ENCODE measurements around the gene KRTAP5-11.
"Not testable (repeated sequence)": the region's sequence is repeated elsewhere in the genome, so short reads cannot be mapped to it uniquely, and the experiment has no call there.

Gene KRTAP5-11, protein sequence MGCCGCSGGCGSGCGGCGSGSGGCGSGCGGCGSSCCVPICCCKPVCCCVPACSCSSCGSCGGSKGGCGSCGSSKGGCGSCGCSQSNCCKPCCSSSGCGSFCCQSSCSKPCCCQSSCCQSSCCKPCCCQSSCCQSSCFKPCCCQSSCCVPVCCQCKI

DNA sequence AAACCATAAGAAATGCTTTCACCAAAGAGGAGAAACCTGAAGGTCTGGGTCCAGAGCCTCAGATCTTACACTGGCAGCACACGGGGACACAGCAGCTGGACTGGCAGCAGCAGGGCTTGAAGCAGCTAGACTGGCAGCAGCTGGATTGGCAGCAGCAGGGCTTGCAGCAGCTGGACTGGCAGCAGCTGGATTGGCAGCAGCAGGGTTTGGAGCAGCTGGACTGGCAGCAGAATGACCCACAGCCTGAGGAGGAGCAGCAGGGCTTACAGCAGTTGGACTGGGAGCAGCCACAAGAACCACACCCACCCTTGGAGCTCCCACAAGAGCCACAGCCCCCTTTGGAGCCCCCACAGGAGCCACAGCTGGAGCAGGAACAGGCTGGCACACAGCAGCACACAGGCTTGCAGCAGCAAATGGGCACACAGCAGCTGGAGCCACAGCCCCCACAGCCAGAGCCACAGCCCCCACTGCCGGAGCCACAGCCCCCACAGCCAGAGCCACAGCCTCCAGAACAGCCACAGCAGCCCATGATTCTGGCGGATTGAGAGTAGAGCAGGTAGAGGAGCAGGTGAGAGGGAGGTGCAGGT, at the start of gene KRTAP5-11:
Gene KRTAP5-11, minus strand, starts transcription at position 567 of the 587 bp plus-strand sequence. Its CDS starts 38 bp downstream, at position 529.
- DNase-seq, result no peak

DNA sequence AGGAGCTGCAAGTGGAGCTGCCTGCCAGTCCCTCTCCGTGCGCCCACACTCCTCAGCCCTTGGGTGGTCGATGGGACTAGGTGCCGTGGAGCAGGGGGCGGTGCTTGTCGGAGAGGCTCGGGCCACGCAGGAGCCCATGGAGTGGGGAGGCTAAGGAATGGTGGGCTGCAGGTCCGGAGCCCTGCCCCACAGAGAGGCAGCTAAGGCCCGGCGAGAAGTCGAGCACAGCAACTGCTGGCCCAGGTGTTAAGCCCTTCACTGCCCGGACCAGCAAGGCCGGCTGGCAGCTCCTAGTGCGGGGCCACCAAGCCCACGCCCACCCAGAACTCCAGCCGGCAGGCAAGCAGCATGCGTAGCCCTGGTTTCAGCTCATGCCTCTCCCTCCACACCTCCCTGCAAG, 48.9 kb upstream of the KRTAP5-11 start:
- not testable (repeated sequence) for DNase-seq

DNA sequence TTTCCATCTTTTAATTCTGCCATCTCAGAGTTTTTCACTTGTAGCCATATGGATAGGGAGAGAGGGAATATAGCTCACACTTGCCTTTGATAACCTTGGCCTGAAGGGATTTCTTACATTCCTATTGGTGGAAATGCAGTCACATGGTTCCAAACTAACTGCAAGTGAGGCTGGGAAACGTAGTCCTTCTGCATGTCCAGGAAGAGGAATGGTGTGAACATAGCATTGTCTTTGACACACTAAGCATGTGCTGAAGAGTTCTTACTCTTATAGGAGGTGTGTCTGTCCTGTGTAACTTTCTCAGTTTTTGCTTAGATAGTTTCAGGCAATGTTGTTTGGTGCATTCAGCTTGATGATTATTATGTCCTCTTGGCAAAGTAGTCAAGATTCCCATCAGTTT, 47.4 kb upstream of the KRTAP5-11 start:
- not testable (repeated sequence) for DNase-seq

DNA sequence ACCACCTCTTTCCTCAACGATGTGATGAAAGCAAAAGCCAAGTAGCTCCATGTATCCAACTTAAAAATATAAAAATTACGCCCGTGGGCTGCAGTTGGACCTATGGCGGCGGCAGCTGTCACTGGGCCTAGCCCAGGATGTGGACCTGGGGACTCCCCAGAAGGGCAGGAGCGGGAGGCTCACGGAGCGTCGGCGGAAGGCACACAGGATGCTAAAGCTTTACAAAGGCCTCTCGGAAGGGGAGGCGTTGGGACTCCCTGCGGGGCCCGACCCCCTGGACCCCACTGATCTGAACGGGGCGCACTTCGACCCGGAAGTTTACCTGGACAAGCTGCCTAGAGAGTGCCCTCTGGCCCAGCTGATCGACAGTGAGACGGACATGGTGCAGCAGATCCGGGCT, 46.3 kb upstream of the KRTAP5-11 start:
- DNase-seq, result not testable (repeated sequence)

DNA sequence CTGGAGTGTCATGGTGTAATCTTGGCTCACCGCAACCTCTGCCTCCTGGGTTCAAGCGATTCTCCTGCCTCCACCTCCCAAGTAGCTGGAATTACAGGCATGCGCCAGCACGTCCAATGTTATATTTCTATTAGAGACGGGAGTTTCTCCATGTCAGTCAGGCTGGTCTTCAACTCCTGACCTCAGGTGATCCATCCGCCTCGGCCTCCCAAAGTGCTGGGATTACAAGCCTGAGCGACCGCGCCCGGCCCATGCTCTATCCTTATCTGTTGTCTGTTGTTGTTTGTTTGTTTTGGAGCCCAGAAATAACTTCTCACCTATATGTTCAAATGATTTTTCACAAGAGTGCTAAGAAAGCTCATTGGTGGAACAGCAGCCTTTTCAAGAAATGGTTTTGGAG, 40.6 kb upstream of the KRTAP5-11 start:
- not testable (repeated sequence) for DNase-seq

DNA sequence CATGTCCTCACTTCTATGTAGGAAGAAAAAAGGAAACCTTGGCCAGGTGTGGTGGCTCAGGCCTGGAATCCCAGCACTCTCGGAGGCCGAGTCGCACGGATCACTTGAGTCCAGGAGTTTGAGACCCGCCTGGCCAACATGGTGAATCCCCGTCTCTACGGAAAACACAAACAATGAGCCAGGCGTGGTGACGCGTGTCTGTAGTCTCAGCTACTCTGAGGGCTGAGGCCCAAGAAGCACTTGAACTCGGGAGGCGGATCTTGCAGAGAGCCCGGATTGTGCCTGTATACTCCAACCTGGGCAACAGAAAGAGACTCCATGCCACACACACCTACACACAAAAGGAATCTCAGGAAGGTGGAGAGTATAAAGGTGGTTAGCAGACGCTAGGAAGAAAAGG, 39.9 kb upstream of the KRTAP5-11 start:
- DNase-seq, result not testable (repeated sequence)

DNA sequence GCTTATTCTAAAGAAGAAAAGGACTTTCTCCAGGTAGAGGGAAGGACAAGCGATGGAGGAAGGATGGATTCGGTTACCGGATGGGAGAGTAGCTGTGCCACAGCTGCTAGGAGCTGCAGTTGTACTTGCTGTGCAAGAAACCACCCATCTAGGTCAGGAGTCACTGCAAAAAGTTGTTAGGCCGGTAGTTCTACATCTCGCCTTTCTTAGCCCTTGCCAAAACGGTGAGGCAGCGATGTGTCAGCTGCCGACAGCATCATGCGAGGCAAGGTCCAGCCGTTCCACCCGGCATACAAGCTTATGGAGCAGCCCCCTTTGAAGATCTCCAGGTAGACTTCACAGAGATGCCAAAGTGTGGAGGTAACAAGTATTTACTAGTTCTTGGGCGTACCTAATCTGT, 32.3 kb upstream of the KRTAP5-11 start:
- not testable (repeated sequence) for DNase-seq

DNA sequence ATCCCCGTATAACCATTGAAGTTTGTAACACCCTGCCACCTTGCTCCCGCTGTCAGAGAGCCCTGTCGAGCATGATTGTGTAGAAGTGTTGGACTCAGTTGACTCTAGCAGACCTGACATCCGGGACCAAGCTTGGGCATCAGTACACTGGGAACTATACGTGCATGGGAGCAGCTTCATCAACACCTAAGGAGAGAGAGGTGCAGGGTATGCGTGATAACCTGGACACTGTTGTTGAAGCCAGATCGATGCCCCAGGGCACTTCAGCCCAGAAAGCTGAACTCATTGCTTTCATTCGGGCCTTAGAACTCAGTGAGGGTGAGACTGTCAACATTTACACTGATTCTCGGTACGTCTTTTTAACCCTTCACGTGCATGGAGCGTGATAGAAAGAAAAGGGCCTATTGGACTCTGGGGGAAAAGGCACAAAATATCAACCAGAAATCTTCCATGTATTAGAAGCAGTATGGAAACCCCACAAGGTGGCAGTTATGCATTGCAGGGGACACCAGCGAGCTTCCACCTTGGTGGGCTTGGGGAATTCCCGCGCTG, 31.8 kb upstream of the KRTAP5-11 start:
- not testable (repeated sequence) for DNase-seq

DNA sequence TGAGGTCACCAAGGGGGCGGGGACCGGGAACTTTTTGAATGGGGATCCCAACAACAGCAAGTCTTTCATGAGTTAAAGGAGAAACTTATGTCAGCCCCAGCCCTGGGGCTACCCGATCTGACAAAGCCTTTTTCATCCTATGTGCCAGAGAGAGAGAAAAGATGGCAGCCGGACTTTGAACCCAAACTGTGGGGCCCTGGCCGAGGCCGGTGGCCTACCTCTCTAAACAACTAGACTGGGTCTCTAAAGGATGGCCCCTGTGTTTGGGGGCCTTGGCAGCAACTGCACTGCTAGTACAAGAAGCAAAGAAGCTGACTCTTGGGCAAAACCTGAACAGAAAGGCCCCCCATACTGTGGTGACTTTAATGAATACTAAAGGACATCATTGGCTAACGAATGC, 31.3 kb upstream of the KRTAP5-11 start:
- DNase-seq, result not testable (repeated sequence)

DNA sequence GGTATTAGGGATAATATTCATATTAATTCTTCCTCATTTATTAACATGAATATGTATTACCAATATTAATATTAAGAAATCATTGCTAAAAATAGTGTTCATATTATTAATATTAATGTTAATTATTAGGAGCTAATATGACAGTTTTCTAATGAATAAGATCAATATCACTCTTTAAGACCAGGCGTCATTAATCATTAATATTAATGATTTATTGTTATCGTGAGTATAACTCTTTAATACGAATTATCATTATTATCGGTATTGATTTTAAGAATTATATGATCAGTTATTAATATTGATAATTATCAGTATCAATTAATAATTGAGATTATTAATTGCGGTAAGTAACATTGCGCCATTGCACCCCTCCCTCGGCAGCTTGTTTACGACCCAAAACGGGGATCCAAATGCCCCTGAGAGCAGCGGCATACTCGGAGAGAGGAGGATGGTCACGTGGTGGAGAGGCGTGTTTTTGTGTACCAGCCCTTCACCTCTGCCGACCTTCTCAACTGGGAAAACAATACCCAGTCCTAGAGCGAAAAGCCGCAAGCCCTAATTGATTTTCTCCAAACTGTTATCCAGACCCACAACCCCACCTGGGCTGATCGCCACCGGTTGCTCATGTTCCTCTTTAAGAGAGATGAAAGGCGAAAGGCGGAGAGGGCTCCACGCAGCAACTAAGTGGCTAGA, 28.7 kb upstream of the KRTAP5-11 start:
- DNase-seq, result not testable (repeated sequence)

DNA sequence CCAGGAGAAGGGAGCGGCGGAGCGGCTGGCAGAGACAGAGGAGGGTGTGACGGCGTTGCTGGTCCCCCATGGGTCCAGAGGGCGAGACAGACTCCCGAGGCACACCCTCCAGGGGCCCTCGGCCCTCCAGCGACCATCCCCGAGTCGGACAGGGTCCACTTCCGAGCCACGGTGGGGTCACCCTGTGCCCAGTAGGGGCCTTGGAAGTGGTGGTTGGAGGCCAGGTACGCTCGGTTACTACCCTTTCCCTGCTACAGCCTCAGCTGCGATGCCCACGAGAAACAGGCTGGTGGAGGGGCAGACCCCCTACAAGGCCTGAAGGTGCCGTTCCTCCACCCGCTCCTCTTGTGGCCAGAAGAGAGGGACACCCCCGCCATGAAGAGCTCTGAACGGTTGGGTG, 25.6 kb upstream of the KRTAP5-11 start:
- not testable (repeated sequence) for DNase-seq

DNA sequence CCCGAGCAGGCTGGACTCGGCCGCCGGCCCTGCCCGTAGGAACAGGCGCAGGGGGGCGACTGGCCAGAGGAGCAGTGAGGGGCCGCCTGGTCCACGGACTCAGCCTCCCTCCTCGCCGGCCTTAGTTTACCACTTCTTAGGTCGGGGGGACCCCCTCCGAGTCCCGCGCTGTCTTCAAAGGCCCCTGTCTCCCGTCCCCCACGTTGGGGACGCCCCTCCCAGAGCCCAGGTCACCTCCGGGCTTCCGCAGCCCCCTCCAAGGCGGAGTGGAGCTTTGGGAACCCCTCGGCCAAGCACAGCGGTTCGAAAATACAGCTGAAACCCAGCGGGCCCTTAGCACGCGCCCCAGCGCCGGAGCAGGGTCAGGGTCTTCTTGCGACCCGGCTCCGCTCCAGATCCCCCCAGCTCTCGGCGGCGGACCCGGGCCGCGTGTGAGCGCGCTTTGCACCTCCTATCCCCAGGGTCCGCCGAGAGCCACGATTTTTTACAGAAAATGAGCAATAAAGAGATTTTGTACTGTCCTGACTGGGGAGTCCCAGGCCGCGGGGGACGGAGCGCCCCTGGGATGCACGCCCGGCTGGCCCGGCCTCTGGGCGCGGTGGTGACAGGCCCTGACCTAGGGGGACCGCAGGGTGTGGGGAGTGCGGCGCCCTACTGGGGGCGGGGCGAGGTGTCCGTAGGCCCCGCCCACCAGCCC, 25.0 kb upstream of the KRTAP5-11 start:
- not testable (repeated sequence) for DNase-seq

DNA sequence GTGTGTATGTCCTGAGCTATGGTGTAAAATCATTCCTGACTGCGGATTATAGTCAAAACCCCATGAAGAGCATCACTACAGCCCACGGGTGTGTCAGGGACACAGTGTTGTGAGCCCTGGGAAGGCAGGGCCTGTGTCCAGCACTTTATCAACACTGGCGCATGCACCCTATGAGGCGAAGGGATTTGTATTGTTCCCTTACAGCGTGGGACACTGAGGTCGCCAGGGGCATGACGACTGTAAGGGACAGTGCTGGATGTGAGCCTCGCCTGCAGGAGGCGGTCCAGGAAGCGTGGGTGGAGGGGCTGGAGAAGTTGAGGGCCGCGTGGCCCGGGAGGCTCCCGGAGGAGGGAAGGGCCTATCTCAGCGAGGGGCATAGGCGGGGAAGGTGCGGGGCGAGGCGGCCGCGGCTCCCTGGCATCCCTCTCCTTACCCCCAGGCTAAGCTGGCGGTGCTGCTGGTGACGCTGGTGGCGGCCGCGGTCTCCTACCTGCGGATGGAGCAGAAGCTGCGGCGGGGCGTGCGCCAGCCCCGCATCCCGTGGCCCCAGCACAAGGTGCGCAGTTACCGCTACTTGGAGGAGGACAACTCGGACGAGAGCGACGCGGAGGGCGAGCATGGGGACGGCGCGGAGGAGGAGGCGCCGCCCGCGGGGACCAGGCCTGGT, 24.3 kb upstream of the KRTAP5-11 start:
- not testable (repeated sequence) for DNase-seq

DNA sequence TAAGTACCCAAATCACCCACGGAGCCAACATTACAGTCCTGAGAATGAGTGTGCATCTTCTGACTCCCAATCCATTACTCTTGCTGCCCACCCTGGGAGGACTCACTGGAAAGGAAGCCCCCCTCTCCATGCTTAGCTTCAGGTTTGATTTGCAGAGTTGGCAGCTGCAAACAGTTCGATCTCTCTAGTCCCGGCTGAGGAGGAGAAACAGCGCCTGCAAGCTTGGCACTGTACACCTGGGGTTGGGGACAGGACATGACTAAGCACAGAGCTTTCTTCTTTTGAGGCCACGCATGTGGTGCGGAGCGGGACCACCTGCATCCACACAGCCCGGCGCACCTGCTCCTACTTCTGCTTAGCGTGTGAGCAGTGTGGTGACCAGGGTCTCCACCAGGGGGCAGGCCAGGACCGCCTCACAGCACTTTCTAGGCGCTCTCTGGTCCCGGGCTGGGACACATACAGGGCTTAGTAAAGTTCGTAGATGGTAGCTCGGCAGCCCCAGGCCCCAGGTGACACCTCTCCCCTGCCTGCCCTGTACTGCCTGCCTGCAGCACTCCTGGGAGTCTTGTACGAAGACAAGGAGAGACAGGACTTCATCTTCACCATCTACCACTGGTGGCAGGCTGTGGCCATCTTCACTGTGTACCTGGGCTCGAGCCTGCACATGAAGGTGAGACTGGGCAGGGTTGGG, 22.3 kb upstream of the KRTAP5-11 start:
- not testable (repeated sequence) for DNase-seq

DNA sequence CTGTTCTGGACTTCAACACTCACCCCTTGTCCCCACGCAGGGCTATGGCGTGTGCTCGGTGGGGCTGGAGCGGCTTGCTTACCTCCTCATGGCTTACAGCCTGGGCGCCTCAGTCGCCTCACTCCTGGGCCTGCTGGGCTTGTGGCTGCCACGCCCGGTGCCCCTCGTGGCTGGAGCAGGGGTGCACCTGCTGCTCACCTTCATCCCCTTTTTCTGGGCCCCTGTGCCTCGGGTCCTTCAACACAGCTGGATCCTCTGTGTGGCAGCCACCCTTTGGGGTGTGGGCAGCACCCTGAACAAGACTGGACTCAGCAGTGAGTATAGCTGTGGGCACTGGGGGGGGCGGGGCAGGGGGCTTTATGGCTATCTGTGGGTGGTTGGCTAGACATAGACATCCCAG, 20.5 kb upstream of the KRTAP5-11 start:
- not testable (repeated sequence) for DNase-seq

DNA sequence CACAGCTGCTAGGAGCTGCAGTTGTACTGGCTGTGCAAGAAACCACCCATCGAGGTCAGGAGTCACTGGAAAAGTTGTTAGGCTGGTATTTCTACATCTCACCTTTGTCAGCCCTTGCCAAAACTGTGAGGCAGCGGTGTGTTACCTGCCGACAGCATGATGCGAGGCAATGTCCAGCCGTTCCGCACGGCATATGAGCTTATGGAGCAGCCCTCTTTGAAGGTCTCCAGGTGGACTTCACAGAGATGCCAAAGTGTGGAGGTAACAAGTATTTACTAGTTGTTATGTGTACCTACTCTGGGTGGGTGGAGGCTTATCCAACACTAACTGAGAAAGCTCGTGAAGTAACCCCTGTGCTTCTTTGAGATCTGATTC, 6.9 kb upstream of the KRTAP5-11 start:
- not testable (repeated sequence) for DNase-seq

DNA sequence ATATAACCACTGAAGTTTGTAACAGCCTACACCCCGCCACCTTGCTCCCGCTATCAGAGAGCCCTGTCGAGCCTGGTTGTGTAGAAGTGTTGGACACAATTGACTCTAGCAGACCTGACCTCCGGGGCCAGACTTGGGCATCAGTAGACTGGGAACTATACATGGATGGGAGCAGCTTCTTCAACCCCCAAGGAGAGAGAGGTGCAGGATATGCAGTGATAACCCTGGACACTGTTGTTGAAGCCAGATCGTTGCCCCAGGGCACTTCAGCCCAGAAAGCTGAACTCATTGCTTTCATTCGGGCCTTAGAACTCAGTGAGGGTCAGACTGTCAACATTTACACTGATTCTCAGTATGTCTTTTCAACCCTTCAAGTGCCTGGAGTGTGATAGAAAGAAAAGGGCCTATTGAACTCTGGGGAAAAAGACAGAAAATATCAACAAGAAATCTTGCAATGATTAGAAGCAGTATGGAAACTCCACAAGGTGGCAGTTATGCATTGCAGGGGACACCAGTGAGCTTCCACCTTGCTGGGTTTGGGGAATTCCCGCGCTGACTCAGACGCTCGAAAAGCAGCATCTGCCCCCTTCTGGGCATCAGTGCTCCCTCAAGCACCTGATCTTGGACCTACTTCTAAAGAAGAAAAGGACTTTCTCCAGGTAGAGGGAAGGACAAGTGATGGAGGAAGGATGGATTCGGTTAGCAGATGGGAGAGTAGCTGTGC, 6.3 kb upstream of the KRTAP5-11 start:
- not testable (repeated sequence) for DNase-seq

DNA sequence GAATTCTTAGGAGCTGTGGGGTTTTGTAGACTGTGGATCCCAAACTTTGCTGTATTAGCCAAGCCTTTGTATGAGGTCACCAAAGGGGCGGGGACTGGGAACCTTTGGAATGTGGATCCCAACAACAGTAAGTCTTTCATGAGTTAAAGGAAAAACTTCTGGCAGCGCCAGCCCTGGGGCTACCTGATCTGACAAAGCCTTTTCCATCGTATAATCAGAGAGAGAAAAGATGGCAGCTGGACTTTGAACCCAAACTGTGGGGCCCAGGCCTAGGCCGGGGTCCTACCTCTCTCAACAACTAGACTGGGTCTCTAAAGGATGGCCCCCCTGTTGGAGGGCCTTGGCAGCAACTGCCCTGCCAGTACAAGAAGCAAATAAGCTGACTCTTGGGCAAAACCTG, 5.6 kb upstream of the KRTAP5-11 start:
- DNase-seq, result not testable (repeated sequence)

DNA sequence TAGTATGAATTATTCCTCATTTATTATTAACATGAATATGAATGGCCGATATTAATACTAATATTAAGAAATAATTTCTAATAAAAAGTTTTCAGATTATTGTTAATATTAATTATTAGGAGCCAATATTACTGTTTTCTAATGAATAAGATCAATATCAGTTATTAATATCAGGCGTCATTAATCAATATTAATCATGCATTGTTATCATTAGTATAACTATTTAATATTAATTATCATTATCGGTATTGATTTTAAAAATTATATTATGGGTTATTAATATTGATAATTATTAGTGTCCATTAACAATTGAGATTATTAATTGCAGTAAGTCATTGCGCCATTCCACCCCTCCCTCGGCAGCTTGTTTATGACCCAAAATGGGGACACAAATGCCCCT, 3.0 kb upstream of the KRTAP5-11 start:
- DNase-seq, result not testable (repeated sequence)

DNA sequence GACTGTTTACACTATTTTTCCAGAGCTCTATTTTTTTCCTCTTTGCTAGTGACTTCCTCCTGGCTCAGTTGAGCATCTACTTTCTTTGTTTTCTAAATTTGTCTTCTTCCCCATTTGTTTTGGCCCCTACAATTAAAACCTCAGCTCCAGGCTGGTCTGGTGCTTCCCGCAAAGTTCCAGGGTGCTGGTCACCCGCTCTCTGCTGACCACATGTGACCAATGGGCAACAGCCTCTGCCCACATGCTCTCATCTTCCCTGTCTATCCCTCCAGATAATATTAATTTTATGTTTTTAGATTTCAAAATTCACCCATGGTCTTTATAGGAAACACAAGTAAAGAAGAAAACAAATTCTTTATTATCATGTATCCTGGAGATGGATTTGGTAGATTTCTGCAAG, 294 bp upstream of the KRTAP5-11 start:
- DNase-seq, result not testable (repeated sequence)

DNA sequence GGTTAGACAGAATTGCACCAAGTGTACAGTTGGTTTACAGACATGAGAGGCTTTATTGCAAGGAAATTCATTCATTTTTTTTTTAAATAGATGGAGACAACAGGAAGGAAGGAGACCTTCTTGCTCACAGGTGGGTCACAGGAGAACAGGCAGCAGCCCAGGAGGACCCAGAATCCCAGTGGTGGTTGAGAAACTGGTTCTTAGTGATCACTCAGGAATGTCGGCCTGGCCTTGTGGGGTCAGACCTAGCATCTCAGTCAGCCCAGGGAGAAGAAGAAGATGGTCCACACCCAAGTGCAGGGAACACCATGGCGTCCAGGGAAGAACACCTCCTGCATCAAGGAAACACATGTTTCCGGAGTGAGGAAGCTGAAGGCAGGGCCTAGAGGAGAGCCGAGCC, 849 bp downstream of the KRTAP5-11 start:
- DNase-seq, result no peak

Data from NCI-H2171 (cell line).